SU-DHL-6 (cell line): ENCODE results near the gene PACS2.

ENCODE experiments used
- H2AFZ ChIP-seq: fragments of 200-600 bp; sonication (generic); 2 replicates; pipeline ENCODE4 v1.6.1; 2014; ENCODE audit warnings: low read depth, mild to moderate bottlenecking, moderate library complexity, mixed read lengths, antibody characterized with exemption, low read length; ENCODE audit not compliant: severe bottlenecking
- H3F3A ChIP-seq: fragments of 200-600 bp; shearing (Covaris generic); 2 replicates; pipeline ENCODE4 v1.6.0; 2016; ENCODE audit warnings: antibody characterized with exemption, mild to moderate bottlenecking; ENCODE audit not compliant: insufficient read depth
- H3K27ac ChIP-seq: fragments of 200-600 bp; sonication (generic); 2 replicates; pipeline ENCODE4 v1.5.1; 2016; ENCODE audit warnings: low read depth, mild to moderate bottlenecking, low read length, moderate library complexity, mixed read lengths
- H3K27me3 ChIP-seq: fragments of 200-600 bp; sonication (generic), shearing (Covaris generic); 2 replicates; pipeline ENCODE4 v1.6.0; 2014; ENCODE audit warnings: mild to moderate bottlenecking, low read length
- H3K36me3 ChIP-seq: fragments of 200-600 bp; sonication (generic); 2 replicates; pipeline ENCODE4 v1.6.1; 2014; ENCODE audit warnings: mild to moderate bottlenecking, low read length, mixed read lengths
- H3K4me2 ChIP-seq: fragments of 300-600, 200-600 bp; shearing (Covaris generic), sonication (generic); 2 replicates; pipeline ENCODE4 v1.6.0; 2014; ENCODE audit warnings: low read length, low read depth, mild to moderate bottlenecking; ENCODE audit not compliant: poor library complexity, severe bottlenecking
- H3K4me3 ChIP-seq: fragments of 200-600 bp; sonication (generic); 2 replicates; pipeline ENCODE4 v1.5.1; 2014; ENCODE audit warnings: antibody characterized with exemption, low read length, mild to moderate bottlenecking, mixed read lengths; ENCODE audit not compliant: insufficient read depth, poor library complexity, severe bottlenecking
- H3K79me2 ChIP-seq: fragments of 200-600 bp; sonication (generic); 2 replicates; pipeline ENCODE4 v1.6.1; 2014; ENCODE audit warnings: mild to moderate bottlenecking, low read length, moderate library complexity; ENCODE audit not compliant: insufficient read depth
- H3K9ac ChIP-seq: fragments of 200-600 bp; sonication (generic); 2 replicates; pipeline ENCODE4 v1.7.0; 2014; ENCODE audit warnings: mild to moderate bottlenecking, low read length
- H3K9me2 ChIP-seq: fragments of 200-600 bp; sonication (generic); replicated peaks from 2 replicates; pipeline ENCODE4 v1.6.1; 2014; ENCODE audit warnings: low read length; ENCODE audit not compliant: insufficient read depth
- H3K9me3 ChIP-seq: fragments of 200-600 bp; sonication (generic); 2 replicates; pipeline ENCODE4 v1.6.1; 2014; ENCODE audit warnings: low read length, mixed read lengths; ENCODE audit not compliant: insufficient read depth
- H4K20me1 ChIP-seq: fragments of 200-600 bp; sonication (generic); 2 replicates; pipeline ENCODE4 v1.6.1; 2014; ENCODE audit warnings: low read depth, mild to moderate bottlenecking, antibody characterized with exemption, low read length, moderate library complexity, mixed read lengths
- CTCF ChIP-seq: fragments of 200-600 bp; sonication (generic); IDR thresholded peaks from one replicate; pipeline ENCODE4 v1.5.1; 2017; ENCODE audit warnings: antibody characterized with exemption, mild to moderate bottlenecking, low read length, moderate library complexity; ENCODE audit not compliant: insufficient read depth, poor library complexity, severe bottlenecking
- EZH2phosphoT487 ChIP-seq: fragments of 200-600 bp; sonication (generic), shearing (Covaris generic); conservative IDR thresholded peaks from 2 replicates; pipeline ENCODE4 v1.6.1; 2018; ENCODE audit warnings: mild to moderate bottlenecking, antibody characterized with exemption, low read length, moderate library complexity, mixed read lengths

Gene PACS2

GRCh38 chr14:105317546-105317945, 3.0 kb downstream of the PACS2 start:
- H3F3A ChIP-seq, result peaks cover 8% of the 10 kb centered on the region; the same call in 1 of the 2 replicates
- no peak overlapping the region for H3K4me2 ChIP-seq
- no peak overlapping the region for H3K9ac ChIP-seq
- no peak for TF ChIP-seq EZH2phosphoT487
- TF ChIP-seq CTCF, result no peak
- no peaks in the 10 kb centered on the region for H3K36me3 ChIP-seq
- no peaks in the 10 kb centered on the region for H3K9me2 ChIP-seq
- H4K20me1 ChIP-seq, result no peaks in the 10 kb centered on the region
- H3K27ac ChIP-seq, result no peak overlapping the region
- H3K4me3 ChIP-seq, result no peak overlapping the region
- no peaks in the 10 kb centered on the region for H3K27me3 ChIP-seq
- no peak overlapping the region for H2AFZ ChIP-seq
- H3K9me3 ChIP-seq, result no peaks in the 10 kb centered on the region
- H3K79me2 ChIP-seq, result peaks cover under 1% of the 10 kb centered on the region; the same call in 1 of the 2 replicates

GRCh38 chr14:105322791-105323556, 8.4 kb downstream of the PACS2 start:
- H2AFZ ChIP-seq, result no peak overlapping the region
- no peaks in the 10 kb centered on the region for H3K27me3 ChIP-seq
- no peaks in the 10 kb centered on the region for H3K36me3 ChIP-seq
- no peak overlapping the region for H3K4me3 ChIP-seq
- H3K4me2 ChIP-seq, result no peak overlapping the region
- no peak overlapping the region for H3K27ac ChIP-seq
- H4K20me1 ChIP-seq, result peaks cover 6% of the 10 kb centered on the region; the same call in 1 of the 2 replicates
- TF ChIP-seq EZH2phosphoT487 (no peak), CTCF (no peak)
- H3K9me2 ChIP-seq, result no peaks in the 10 kb centered on the region
- H3K9ac ChIP-seq, result no peak overlapping the region
- H3K9me3 ChIP-seq, result no peaks in the 10 kb centered on the region
- H3K79me2 ChIP-seq, result peaks cover 4% of the 10 kb centered on the region; the same call in 1 of the 2 replicates
- no peaks in the 10 kb centered on the region for H3F3A ChIP-seq

GRCh38 chr14:105323663-105324062, 9.1 kb downstream of the PACS2 start:
- Histone ChIP-seq H3K9me2 (no peaks in the 10 kb centered on the region), H3K9me3 (no peaks in the 10 kb centered on the region), H4K20me1 (peaks cover 6% of the 10 kb centered on the region; the same call in 1 of the 2 replicates), H3K4me2 (no peak overlapping the region), H3K9ac (no peak overlapping the region), H3K27me3 (no peaks in the 10 kb centered on the region), H3K27ac (no peak overlapping the region), H3K4me3 (no peak overlapping the region), H3K36me3 (no peaks in the 10 kb centered on the region), H2AFZ (no peak overlapping the region), H3F3A (no peaks in the 10 kb centered on the region), H3K79me2 (peaks cover 4% of the 10 kb centered on the region; the same call in 1 of the 2 replicates)
- TF ChIP-seq CTCF (no peak), EZH2phosphoT487 (no peak)
